Liver (tissue), 3 donors: ENCODE data around the gene ZNF503.

Experiments used
- CTCF ChIP-seq: fragments of 150-350 bp; IDR thresholded peaks from 2 replicates; pipeline ENCODE4 v1.5.1; 2017; ENCODE audit warnings: improper control_type of control experiment, low read depth, low read length; ENCODE audit not compliant: missing input control
- JUND ChIP-seq, 2 donors: IDR thresholded peaks; 2 replicates each; pipeline ENCODE4 v1.6.1; 2016; ENCODE audit warnings: antibody characterized with exemption in 2 of 2
- TAF1 ChIP-seq: conservative IDR thresholded peaks from 2 replicates; pipeline ENCODE4 v1.6.1; 2016; ENCODE audit warnings: antibody characterized with exemption, mild to moderate bottlenecking
- YY1 ChIP-seq: IDR thresholded peaks from 2 replicates; pipeline ENCODE4 v1.6.1; 2016; ENCODE audit warnings: antibody characterized with exemption, mild to moderate bottlenecking
- donor health status: healthy.
- donor health status: healthy.

GRCh38 chr10:75357500-75357899 lies 44.1 kb downstream of the ZNF503 start:
- TF ChIP-seq CTCF: no peak
- no peak for TF ChIP-seq JUND (IDR thresholded peaks at IDR 0.05)
- no peak for TF ChIP-seq TAF1
- TF ChIP-seq YY1: no peak
